GM19240 (cell line): Measurements from ENCODE around the gene AAK1.
"Not testable (repeated sequence)": the region's sequence is repeated elsewhere in the genome, so short reads cannot be mapped to it uniquely, and the experiment has no call there.

Experiments
- DNase-seq: peaks from one replicate; pipeline ENCODE4 v3.0.0; 2011; ENCODE audit warnings: low spot score; ENCODE audit not compliant: insufficient read length

AAK1 gene

GRCh38 chr2:69628325-69629021 lies 15.1 kb downstream of the AAK1 start:
- DNase-seq = no peak

GRCh38 chr2:69625078-69625795 lies 18.3 kb downstream of the AAK1 start:
- no peak for DNase-seq

- DNase-seq = no peak
Measured at GRCh38 chr2:69624611-69625010, 18.9 kb downstream of the AAK1 start.

- DNase-seq = no peak
Measured at GRCh38 chr2:69624131-69624530, 19.4 kb downstream of the AAK1 start.

GRCh38 chr2:69623236-69623635 lies 20.3 kb downstream of the AAK1 start:
- DNase-seq = no peak

GRCh38 chr2:69622805-69623204 lies 20.7 kb downstream of the AAK1 start:
- not testable (repeated sequence) for DNase-seq

- not testable (repeated sequence) for DNase-seq
Measured at GRCh38 chr2:69622017-69622540, 21.5 kb downstream of the AAK1 start.

- DNase-seq = no peak
Measured at GRCh38 chr2:69621440-69621839, 22.1 kb downstream of the AAK1 start.

- DNase-seq = no peak
Measured at GRCh38 chr2:69620870-69621269, 22.7 kb downstream of the AAK1 start.

- no peak for DNase-seq
Measured at GRCh38 chr2:69619725-69620124, 23.8 kb downstream of the AAK1 start.

GRCh38 chr2:69618362-69618761 lies 25.2 kb downstream of the AAK1 start:
- no peak for DNase-seq

- DNase-seq = no peak
Measured at GRCh38 chr2:69617744-69618143, 25.8 kb downstream of the AAK1 start.

- DNase-seq = no peak
Measured at GRCh38 chr2:69616755-69617154, 26.8 kb downstream of the AAK1 start.

- no peak for DNase-seq
Measured at GRCh38 chr2:69615969-69616368, 27.6 kb downstream of the AAK1 start.

- DNase-seq = no peak
Measured at GRCh38 chr2:69615078-69615625, 28.4 kb downstream of the AAK1 start.

GRCh38 chr2:69612707-69613106 lies 30.8 kb downstream of the AAK1 start:
- DNase-seq = no peak

- no peak for DNase-seq
Measured at GRCh38 chr2:69612200-69612599, 31.3 kb downstream of the AAK1 start.

GRCh38 chr2:69608109-69608508 lies 35.4 kb downstream of the AAK1 start:
- DNase-seq = no peak

- DNase-seq = not testable (repeated sequence)
Measured at GRCh38 chr2:69606771-69607170, 36.8 kb downstream of the AAK1 start.

- DNase-seq = no peak
Measured at GRCh38 chr2:69605284-69605683, 38.3 kb downstream of the AAK1 start.

- no peak for DNase-seq
Measured at GRCh38 chr2:69604836-69605235, 38.7 kb downstream of the AAK1 start.

GRCh38 chr2:69604026-69604678 lies 39.4 kb downstream of the AAK1 start:
- no peak for DNase-seq
